ENCODE data around the gene DRD5. TPM values are rescaled to one million over a fixed set of nuclear protein-coding genes. Genes with fewer than 3 reads are reported as not detected.

Gene DRD5
- total RNA-seq, 1 experiment from 2014 or later: not detected

DNA sequence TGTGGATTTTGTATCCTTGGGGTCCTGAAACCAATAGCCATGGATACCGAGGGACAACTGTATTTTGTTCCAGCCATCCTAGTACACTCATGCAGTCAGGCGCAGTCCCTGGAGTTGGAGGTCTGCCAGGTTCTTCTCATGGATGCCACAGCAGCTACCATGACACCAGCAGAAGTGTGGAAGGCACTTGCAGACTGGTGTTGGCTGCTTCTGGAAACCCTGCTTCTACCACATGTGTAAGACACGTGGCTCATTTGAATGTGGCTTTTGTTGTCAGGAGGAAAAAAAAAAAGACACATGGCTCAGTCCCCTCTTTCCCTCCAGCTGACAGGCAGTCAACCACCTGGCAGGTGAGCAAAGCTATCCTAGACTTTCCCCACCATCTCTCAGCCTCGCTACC, 19.4 kb downstream of the DRD5 start:
- Histone ChIP-seq H3K27ac (ENCODE audit: low read length) (no peak overlapping the region), H3K27me3 (ENCODE audit: low read length) (no peaks in the 10 kb centered on the region), H4K20me1 (ENCODE audit: insufficient read depth, low read depth, low read length) (no peaks in the 10 kb centered on the region), H3K4me3 (ENCODE audit: low read length) (no peak overlapping the region), H3K9ac (ENCODE audit: low read length) (no peak overlapping the region), H3K9me3 (ENCODE audit: low read length) (no peaks in the 10 kb centered on the region), H3K4me1 (ENCODE audit: low read length) (no peaks in the 10 kb centered on the region), H3K9me2 (replicated peaks; ENCODE audit: insufficient read depth, low read length) (no peaks in the 10 kb centered on the region), H3K36me3 (ENCODE audit: insufficient read depth, low read length) (no peaks in the 10 kb centered on the region), H3K4me2 (ENCODE audit: low read depth, low read length, poor library complexity, severe bottlenecking) (no peak overlapping the region), H2AFZ (ENCODE audit: low read length) (no peak overlapping the region), H3K79me2 (ENCODE audit: low read length) (no peaks in the 10 kb centered on the region)
- no peak for DNase-seq

DNA sequence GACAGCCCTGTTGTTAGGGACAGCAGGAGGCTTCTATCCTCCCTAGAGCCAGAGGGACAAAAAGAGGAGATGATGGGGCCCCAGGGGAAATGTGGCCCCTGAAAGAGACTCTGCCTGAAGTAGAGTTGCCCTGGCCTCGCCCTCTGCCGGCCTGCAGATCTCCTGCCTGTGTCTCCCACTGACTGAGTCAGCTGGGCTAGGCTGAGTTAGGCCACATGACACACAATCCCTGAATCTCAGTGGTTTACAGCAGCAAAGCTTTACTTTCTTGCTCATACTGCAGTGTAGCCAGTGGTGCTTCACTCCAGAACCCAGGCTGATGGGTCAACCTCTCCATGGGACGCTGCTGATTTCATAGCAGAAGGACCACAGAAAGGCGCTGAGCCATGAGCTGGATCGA, 23.5 kb downstream of the DRD5 start:
- Histone ChIP-seq H2AFZ (ENCODE audit: low read length) (no peak overlapping the region), H3K27me3 (ENCODE audit: low read length) (no peaks in the 10 kb centered on the region), H4K20me1 (ENCODE audit: insufficient read depth, low read depth, low read length) (no peaks in the 10 kb centered on the region), H3K79me2 (ENCODE audit: low read length) (no peaks in the 10 kb centered on the region), H3K4me3 (ENCODE audit: low read length) (no peak overlapping the region), H3K9ac (ENCODE audit: low read length) (no peak overlapping the region), H3K4me1 (ENCODE audit: low read length) (no peaks in the 10 kb centered on the region), H3K4me2 (ENCODE audit: low read depth, low read length, poor library complexity, severe bottlenecking) (no peak overlapping the region), H3K36me3 (ENCODE audit: insufficient read depth, low read length) (no peaks in the 10 kb centered on the region), H3K9me3 (ENCODE audit: low read length) (no peaks in the 10 kb centered on the region), H3K9me2 (replicated peaks; ENCODE audit: insufficient read depth, low read length) (no peaks in the 10 kb centered on the region), H3K27ac (ENCODE audit: low read length) (no peak overlapping the region)
- DNase-seq: no peak

DNA sequence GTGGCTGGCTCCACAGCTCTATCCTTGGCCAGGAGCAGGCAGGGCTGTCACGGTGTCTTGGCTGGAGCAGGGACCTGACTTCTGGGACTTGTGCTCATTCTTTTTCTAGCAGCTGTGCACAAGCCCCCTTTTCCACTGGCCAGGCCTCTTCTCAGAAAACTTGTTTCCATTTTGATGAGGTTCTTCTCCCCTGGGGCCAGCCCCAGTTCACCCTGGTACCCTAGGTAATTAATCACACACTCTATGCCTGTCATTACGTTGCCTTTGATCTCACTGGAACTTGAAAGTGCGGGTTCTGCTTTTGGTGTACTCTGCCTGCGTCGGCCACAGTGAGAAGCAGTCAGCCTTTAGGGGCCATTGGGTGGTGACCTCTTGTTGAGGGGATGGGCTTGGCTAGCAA, 26.6 kb downstream of the DRD5 start:
- H3K27me3 ChIP-seq (ENCODE audit: low read length): no peaks in the 10 kb centered on the region
- no peaks in the 10 kb centered on the region for H3K36me3 ChIP-seq (ENCODE audit: insufficient read depth, low read length)
- no peaks in the 10 kb centered on the region for H3K9me2 ChIP-seq (replicated peaks; ENCODE audit: insufficient read depth, low read length)
- H4K20me1 ChIP-seq (ENCODE audit: insufficient read depth, low read depth, low read length): no peaks in the 10 kb centered on the region
- H3K4me1 ChIP-seq (ENCODE audit: low read length): no peaks in the 10 kb centered on the region
- H3K4me2 ChIP-seq (ENCODE audit: low read depth, low read length, poor library complexity, severe bottlenecking): no peak overlapping the region
- H3K9ac ChIP-seq (ENCODE audit: low read length): no peak overlapping the region
- H3K4me3 ChIP-seq (ENCODE audit: low read length): no peak overlapping the region
- H2AFZ ChIP-seq (ENCODE audit: low read length): no peak overlapping the region
- no peak overlapping the region for H3K27ac ChIP-seq (ENCODE audit: low read length)
- no peaks in the 10 kb centered on the region for H3K79me2 ChIP-seq (ENCODE audit: low read length)
- DNase-seq: no peak
- H3K9me3 ChIP-seq (ENCODE audit: low read length): no peaks in the 10 kb centered on the region

DNA sequence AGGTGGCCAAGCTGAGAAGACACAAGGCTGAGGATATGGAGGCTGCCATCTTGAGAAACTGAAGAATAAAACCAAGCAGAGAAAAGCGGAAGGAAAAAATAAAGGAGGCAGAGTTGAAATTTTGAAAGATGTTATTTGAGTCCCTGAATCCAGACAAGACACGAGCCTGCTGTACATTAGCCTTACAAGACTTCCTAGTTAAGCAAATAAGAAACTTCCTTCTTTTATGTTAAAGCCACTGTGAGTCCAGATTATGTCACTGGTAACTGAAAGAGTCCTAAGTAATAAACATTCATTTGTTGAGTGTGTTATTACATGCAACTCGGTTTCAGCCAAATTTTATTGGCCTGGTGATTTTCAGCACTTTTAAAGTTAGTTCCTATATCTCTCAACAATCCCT, 30.4 kb downstream of the DRD5 start:
- Histone ChIP-seq H3K4me2 (ENCODE audit: low read depth, low read length, poor library complexity, severe bottlenecking) (no peak overlapping the region), H4K20me1 (ENCODE audit: insufficient read depth, low read depth, low read length) (no peaks in the 10 kb centered on the region), H3K27me3 (ENCODE audit: low read length) (no peaks in the 10 kb centered on the region), H3K4me1 (ENCODE audit: low read length) (no peaks in the 10 kb centered on the region), H3K27ac (ENCODE audit: low read length) (no peak overlapping the region), H3K9me2 (replicated peaks; ENCODE audit: insufficient read depth, low read length) (no peaks in the 10 kb centered on the region), H2AFZ (ENCODE audit: low read length) (no peak overlapping the region), H3K79me2 (ENCODE audit: low read length) (no peaks in the 10 kb centered on the region), H3K9ac (ENCODE audit: low read length) (no peak overlapping the region), H3K9me3 (ENCODE audit: low read length) (no peaks in the 10 kb centered on the region), H3K4me3 (ENCODE audit: low read length) (no peak overlapping the region), H3K36me3 (ENCODE audit: insufficient read depth, low read length) (no peaks in the 10 kb centered on the region)
- DNase-seq: no peak

DNA sequence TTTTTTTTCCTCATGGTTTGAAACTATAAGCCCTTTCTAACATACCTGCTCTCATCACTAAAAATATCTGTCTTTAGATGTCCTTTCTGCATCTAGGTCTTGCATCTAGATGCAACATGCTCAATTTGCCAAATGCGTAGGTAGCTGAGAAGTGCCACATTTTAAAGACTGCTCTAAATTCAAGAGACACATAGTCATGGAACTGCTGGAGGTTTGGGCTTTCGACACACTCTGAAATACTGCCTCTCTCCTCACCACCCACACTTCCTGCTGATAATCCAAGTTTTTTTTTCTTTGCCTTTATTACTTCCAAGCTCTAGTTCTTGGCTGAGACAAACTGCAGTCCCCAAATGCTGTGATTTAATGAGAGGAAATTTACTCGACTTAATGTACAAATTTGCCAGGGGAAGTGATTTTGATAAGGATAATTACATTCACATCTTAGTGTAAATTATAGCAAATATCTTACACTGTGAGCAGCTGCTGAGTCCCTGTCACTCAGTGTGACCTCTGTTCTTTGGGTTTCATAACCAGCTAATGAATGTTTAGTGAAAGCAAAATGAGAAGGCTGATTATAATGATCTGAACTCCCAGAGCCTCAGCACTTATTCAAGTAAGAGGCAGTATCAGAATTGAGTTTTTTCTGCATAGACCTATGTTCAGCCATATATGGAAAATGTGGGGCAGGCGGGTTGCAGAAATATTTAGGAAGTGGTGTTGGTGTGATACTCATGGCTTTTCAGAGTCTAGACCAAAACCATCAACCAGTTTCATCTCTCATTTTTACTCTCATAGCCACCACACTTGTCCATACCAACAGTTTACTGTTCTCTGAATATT, 31.3 kb downstream of the DRD5 start:
- H3K9ac ChIP-seq (ENCODE audit: low read length): no peak overlapping the region
- H2AFZ ChIP-seq (ENCODE audit: low read length): no peak overlapping the region
- H3K36me3 ChIP-seq (ENCODE audit: insufficient read depth, low read length): no peaks in the 10 kb centered on the region
- no peaks in the 10 kb centered on the region for H3K79me2 ChIP-seq (ENCODE audit: low read length)
- H3K9me2 ChIP-seq (replicated peaks; ENCODE audit: insufficient read depth, low read length): no peaks in the 10 kb centered on the region
- H3K4me3 ChIP-seq (ENCODE audit: low read length): no peak overlapping the region
- no peak for DNase-seq
- no peaks in the 10 kb centered on the region for H3K9me3 ChIP-seq (ENCODE audit: low read length)
- H3K4me1 ChIP-seq (ENCODE audit: low read length): no peaks in the 10 kb centered on the region
- no peak overlapping the region for H3K27ac ChIP-seq (ENCODE audit: low read length)
- H3K4me2 ChIP-seq (ENCODE audit: low read depth, low read length, poor library complexity, severe bottlenecking): no peak overlapping the region
- H3K27me3 ChIP-seq (ENCODE audit: low read length): no peaks in the 10 kb centered on the region
- no peaks in the 10 kb centered on the region for H4K20me1 ChIP-seq (ENCODE audit: insufficient read depth, low read depth, low read length)

DNA sequence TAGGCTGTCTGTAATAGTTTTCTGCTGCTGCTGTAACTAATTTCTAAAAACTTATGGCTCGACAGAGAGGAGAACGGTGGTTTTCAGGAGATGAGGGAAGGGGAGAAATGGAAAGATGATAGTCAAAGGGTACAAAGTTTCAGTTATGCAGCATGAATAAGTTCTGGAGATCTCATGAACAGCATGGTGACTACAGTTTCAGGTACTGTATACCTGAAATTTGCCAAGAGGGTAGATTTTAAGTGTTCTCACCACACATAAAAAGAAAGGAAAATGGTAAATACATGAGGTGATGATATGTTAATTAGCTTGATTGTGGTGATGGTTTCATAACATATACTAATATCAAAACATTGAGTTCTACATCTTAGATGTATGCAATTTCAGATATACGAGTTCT, 34.9 kb downstream of the DRD5 start:
- Histone ChIP-seq H3K27me3 (ENCODE audit: low read length) (no peaks in the 10 kb centered on the region), H3K27ac (ENCODE audit: low read length) (no peak overlapping the region), H2AFZ (ENCODE audit: low read length) (no peak overlapping the region), H3K4me3 (ENCODE audit: low read length) (no peak overlapping the region), H3K4me1 (ENCODE audit: low read length) (no peaks in the 10 kb centered on the region), H3K9ac (ENCODE audit: low read length) (no peak overlapping the region), H3K9me2 (replicated peaks; ENCODE audit: insufficient read depth, low read length) (no peaks in the 10 kb centered on the region), H3K36me3 (ENCODE audit: insufficient read depth, low read length) (no peaks in the 10 kb centered on the region), H3K9me3 (ENCODE audit: low read length) (no peaks in the 10 kb centered on the region), H3K79me2 (ENCODE audit: low read length) (no peaks in the 10 kb centered on the region), H4K20me1 (ENCODE audit: insufficient read depth, low read depth, low read length) (no peaks in the 10 kb centered on the region), H3K4me2 (ENCODE audit: low read depth, low read length, poor library complexity, severe bottlenecking) (no peak overlapping the region)
- no peak for DNase-seq

DNA sequence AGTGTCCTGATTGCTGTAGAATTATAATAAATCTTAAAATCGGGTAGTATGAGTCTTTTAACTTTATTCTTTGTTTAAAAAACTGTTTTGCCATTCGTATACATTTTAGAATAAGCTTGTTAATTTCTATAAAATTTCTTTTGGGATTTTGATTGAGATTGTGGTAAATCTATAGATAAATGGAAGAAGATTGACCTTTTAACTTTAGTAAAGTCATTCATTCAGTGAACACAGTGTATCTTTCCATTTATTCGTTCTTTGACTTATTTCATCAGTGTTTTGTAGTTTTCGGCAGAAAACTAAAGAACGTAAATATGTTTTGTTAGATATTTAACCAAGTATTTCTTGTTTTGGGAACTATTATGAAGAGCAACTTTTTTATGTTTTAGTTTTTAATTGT, 38.9 kb downstream of the DRD5 start:
- H3K27me3 ChIP-seq (ENCODE audit: low read length): no peaks in the 10 kb centered on the region
- no peaks in the 10 kb centered on the region for H3K4me1 ChIP-seq (ENCODE audit: low read length)
- H3K4me3 ChIP-seq (ENCODE audit: low read length): no peak overlapping the region
- no peaks in the 10 kb centered on the region for H4K20me1 ChIP-seq (ENCODE audit: insufficient read depth, low read depth, low read length)
- no peak for DNase-seq
- H3K9ac ChIP-seq (ENCODE audit: low read length): no peak overlapping the region
- no peaks in the 10 kb centered on the region for H3K79me2 ChIP-seq (ENCODE audit: low read length)
- H3K36me3 ChIP-seq (ENCODE audit: insufficient read depth, low read length): no peaks in the 10 kb centered on the region
- H3K9me2 ChIP-seq (replicated peaks; ENCODE audit: insufficient read depth, low read length): no peaks in the 10 kb centered on the region
- no peak overlapping the region for H2AFZ ChIP-seq (ENCODE audit: low read length)
- no peak overlapping the region for H3K27ac ChIP-seq (ENCODE audit: low read length)
- H3K9me3 ChIP-seq (ENCODE audit: low read length): no peaks in the 10 kb centered on the region
- no peak overlapping the region for H3K4me2 ChIP-seq (ENCODE audit: low read depth, low read length, poor library complexity, severe bottlenecking)

DNA sequence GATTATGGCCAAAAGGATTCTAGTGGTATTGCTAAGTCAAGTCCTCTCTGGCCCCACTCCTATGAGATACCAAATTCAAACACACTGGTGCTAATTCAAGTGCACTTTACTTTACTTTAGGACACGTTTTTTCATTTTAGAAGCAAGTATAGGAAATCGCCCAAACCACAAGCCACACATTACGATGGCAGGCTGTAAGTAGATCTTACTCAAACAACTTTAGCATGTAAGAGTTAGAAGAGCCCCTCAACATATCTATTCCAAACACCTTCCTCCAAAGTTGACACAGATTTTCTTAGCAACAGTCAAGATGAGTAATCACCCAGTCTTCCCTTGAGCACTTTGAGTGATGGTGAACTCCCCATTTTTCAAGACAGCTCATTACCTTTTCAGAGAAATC, 43.6 kb downstream of the DRD5 start:
- no peaks in the 10 kb centered on the region for H3K27me3 ChIP-seq (ENCODE audit: low read length)
- H3K79me2 ChIP-seq (ENCODE audit: low read length): no peaks in the 10 kb centered on the region
- H3K9me3 ChIP-seq (ENCODE audit: low read length): no peaks in the 10 kb centered on the region
- H3K27ac ChIP-seq (ENCODE audit: low read length): no peak overlapping the region
- no peaks in the 10 kb centered on the region for H3K4me1 ChIP-seq (ENCODE audit: low read length)
- no peaks in the 10 kb centered on the region for H3K36me3 ChIP-seq (ENCODE audit: insufficient read depth, low read length)
- no peak overlapping the region for H2AFZ ChIP-seq (ENCODE audit: low read length)
- H4K20me1 ChIP-seq (ENCODE audit: insufficient read depth, low read depth, low read length): no peaks in the 10 kb centered on the region
- H3K4me2 ChIP-seq (ENCODE audit: low read depth, low read length, poor library complexity, severe bottlenecking): no peak overlapping the region
- H3K4me3 ChIP-seq (ENCODE audit: low read length): no peak overlapping the region
- DNase-seq: no peak
- no peaks in the 10 kb centered on the region for H3K9me2 ChIP-seq (replicated peaks; ENCODE audit: insufficient read depth, low read length)
- H3K9ac ChIP-seq (ENCODE audit: low read length): no peak overlapping the region
